ENCODE measurements around the gene KCNA1. TPM values are rescaled to one million over a fixed set of nuclear protein-coding genes. Genes with fewer than 3 reads are reported as not detected.

The KCNA1 gene
- total RNA-seq, 1 donor from 2014 or later, result 0.62 TPM

DNA sequence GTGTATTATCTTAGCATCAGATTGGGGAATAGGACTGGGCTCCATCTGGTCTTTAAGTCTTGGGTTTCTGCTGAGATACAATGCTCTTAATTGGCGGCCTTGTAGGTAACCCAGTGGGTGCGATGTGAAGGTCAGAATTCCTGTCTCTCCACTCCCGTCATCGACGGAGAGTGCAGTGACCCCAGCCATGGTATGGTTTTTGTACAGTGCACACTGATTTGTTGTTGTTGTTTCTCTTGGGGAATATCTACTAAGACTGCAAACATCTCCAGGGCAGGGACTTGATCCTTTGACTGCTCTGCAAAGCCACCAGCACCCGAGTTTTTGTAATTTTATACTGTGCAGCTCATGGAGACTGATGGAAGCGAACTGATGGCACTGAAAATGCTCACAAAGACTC is 41.4 kb downstream of the KCNA1 start:
- H3K27me3 Mint-ChIP-seq (ENCODE audit: unreplicated experiment), result peaks cover 6% of the 10 kb centered on the region
- no peak for DNase-seq (ENCODE audit: low spot score)
- no peak overlapping the region for H3K27ac Mint-ChIP-seq (ENCODE audit: unreplicated experiment)
- TF ChIP-seq CTCF (IDR thresholded peaks at IDR 0.05; ENCODE audit: unreplicated experiment), result no peak
- H3K36me3 Mint-ChIP-seq (ENCODE audit: low read depth, unreplicated experiment), result no peaks in the 10 kb centered on the region
- H3K4me1 Mint-ChIP-seq (ENCODE audit: unreplicated experiment), result peaks cover 4% of the 10 kb centered on the region
- no peak overlapping the region for H3K4me3 Mint-ChIP-seq (ENCODE audit: unreplicated experiment)
- no peaks in the 10 kb centered on the region for H3K9me3 Mint-ChIP-seq (ENCODE audit: unreplicated experiment)

- H3K9me3 Mint-ChIP-seq (ENCODE audit: unreplicated experiment), result no peaks in the 10 kb centered on the region
- H3K27me3 Mint-ChIP-seq (ENCODE audit: unreplicated experiment), result peaks cover 6% of the 10 kb centered on the region
- H3K36me3 Mint-ChIP-seq (ENCODE audit: low read depth, unreplicated experiment), result no peaks in the 10 kb centered on the region
- H3K4me1 Mint-ChIP-seq (ENCODE audit: unreplicated experiment), result peaks cover 4% of the 10 kb centered on the region
- no peak for TF ChIP-seq CTCF (IDR thresholded peaks at IDR 0.05; ENCODE audit: unreplicated experiment)
- no peak overlapping the region for H3K4me3 Mint-ChIP-seq (ENCODE audit: unreplicated experiment)
- no peak for DNase-seq (ENCODE audit: low spot score)
- no peak overlapping the region for H3K27ac Mint-ChIP-seq (ENCODE audit: unreplicated experiment)
These were observed 41.9 kb downstream of the KCNA1 start for GRCh38 chr12:4951601-4952000.

- H3K27ac Mint-ChIP-seq (ENCODE audit: unreplicated experiment), result no peak overlapping the region
- H3K27me3 Mint-ChIP-seq (ENCODE audit: unreplicated experiment), result peaks cover 8% of the 10 kb centered on the region
- no peaks in the 10 kb centered on the region for H3K9me3 Mint-ChIP-seq (ENCODE audit: unreplicated experiment)
- no peaks in the 10 kb centered on the region for H3K36me3 Mint-ChIP-seq (ENCODE audit: low read depth, unreplicated experiment)
- H3K4me1 Mint-ChIP-seq (ENCODE audit: unreplicated experiment), result peaks cover 4% of the 10 kb centered on the region
- TF ChIP-seq CTCF (IDR thresholded peaks at IDR 0.05; ENCODE audit: unreplicated experiment), result no peak
- no peak for DNase-seq (ENCODE audit: low spot score)
- H3K4me3 Mint-ChIP-seq (ENCODE audit: unreplicated experiment), result no peak overlapping the region
These were observed 45.1 kb downstream of the KCNA1 start for GRCh38 chr12:4954621-4955354.

- TF ChIP-seq CTCF (IDR thresholded peaks at IDR 0.05; ENCODE audit: unreplicated experiment), result no peak
- Mint-ChIP-seq H3K9me3 (ENCODE audit: unreplicated experiment) (no peaks in the 10 kb centered on the region), H3K27ac (ENCODE audit: unreplicated experiment) (no peak overlapping the region), H3K27me3 (ENCODE audit: unreplicated experiment) (peaks cover 8% of the 10 kb centered on the region), H3K4me3 (ENCODE audit: unreplicated experiment) (no peak overlapping the region), H3K4me1 (ENCODE audit: unreplicated experiment) (peaks cover 4% of the 10 kb centered on the region), H3K36me3 (ENCODE audit: low read depth, unreplicated experiment) (no peaks in the 10 kb centered on the region)
- no peak for DNase-seq (ENCODE audit: low spot score)
These were observed 46.3 kb downstream of the KCNA1 start for GRCh38 chr12:4956054-4956453.

DNA sequence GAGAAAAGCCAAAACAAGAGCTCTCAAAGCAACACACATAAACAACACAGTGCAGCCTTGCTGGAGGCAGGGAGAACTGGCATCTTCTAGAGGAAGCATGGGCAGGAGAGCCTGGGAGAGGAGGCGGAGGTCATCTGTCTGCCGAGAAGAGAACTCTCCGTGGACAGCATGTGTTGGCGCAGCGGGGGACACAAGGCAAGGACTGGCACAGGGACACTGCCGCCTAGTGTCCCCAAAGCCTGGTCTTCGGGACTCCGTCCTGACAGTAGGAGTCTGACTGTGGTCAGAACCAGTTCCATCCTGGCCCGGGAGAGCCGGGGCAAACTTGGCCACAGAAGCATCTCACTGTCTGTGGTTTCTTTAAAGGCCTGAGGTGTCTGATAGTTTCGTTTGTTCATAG is 47.3 kb downstream of the KCNA1 start:
- TF ChIP-seq CTCF (IDR thresholded peaks at IDR 0.05; ENCODE audit: unreplicated experiment), result no peak
- H3K36me3 Mint-ChIP-seq (ENCODE audit: low read depth, unreplicated experiment), result no peaks in the 10 kb centered on the region
- DNase-seq (ENCODE audit: low spot score), result no peak
- H3K4me1 Mint-ChIP-seq (ENCODE audit: unreplicated experiment), result peaks cover 4% of the 10 kb centered on the region
- no peak overlapping the region for H3K27ac Mint-ChIP-seq (ENCODE audit: unreplicated experiment)
- peaks cover 8% of the 10 kb centered on the region for H3K27me3 Mint-ChIP-seq (ENCODE audit: unreplicated experiment)
- H3K9me3 Mint-ChIP-seq (ENCODE audit: unreplicated experiment), result no peaks in the 10 kb centered on the region
- H3K4me3 Mint-ChIP-seq (ENCODE audit: unreplicated experiment), result no peak overlapping the region
